Cerebellar cortex (tissue), 1 donor: ENCODE measurements around the gene LCE1D.

Experiments
- DNase-seq: peaks from one replicate; pipeline ENCODE4 v3.0.0-alpha.2; 2015; ENCODE audit warnings: low spot score

LCE1D gene

GRCh38 chr1:152817309-152817708 lies 20.8 kb downstream of the LCE1D start:
- DNase-seq, result no peak

- no peak for DNase-seq
These were observed 26.8 kb downstream of the LCE1D start for GRCh38 chr1:152823294-152823693.

GRCh38 chr1:152824964-152825363 lies 28.4 kb downstream of the LCE1D start:
- DNase-seq, result no peak

GRCh38 chr1:152827173-152827572 lies 30.7 kb downstream of the LCE1D start, which contains the start of gene LCE1A:
TSS of gene LCE1A (plus strand) at chr1:152827473. CDS start at chr1:152827473, 0 bp downstream.
- DNase-seq, result no peak

- DNase-seq, result no peak
These were observed 40.3 kb downstream of the LCE1D start for GRCh38 chr1:152836870-152837269.

GRCh38 chr1:152842556-152842955 lies 46.0 kb downstream of the LCE1D start, which contains the start of gene LCE6A:
TSS of gene LCE6A (plus strand) at chr1:152842856. CDS start at chr1:152843521, 665 bp downstream.
- DNase-seq, result no peak
